Ishikawa (cell line): ENCODE data around the gene PIK3AP1.

Experiments used
- CEBPB ChIP-seq: IDR thresholded peaks from 2 replicates; pipeline ENCODE4 v1.6.1; 2012
- CREB1 ChIP-seq: IDR thresholded peaks from 2 replicates; pipeline ENCODE4 v1.6.1; 2012; ENCODE audit warnings: low read depth
- EGR1 ChIP-seq: IDR thresholded peaks from 2 replicates; pipeline ENCODE4 v1.6.1; 2012
- EP300 ChIP-seq: IDR thresholded peaks from 2 replicates; pipeline ENCODE4 v1.6.1; 2012; ENCODE audit warnings: borderline replicate concordance
- FOXM1 ChIP-seq: IDR thresholded peaks from 2 replicates; pipeline ENCODE4 v1.6.1; 2012; ENCODE audit warnings: low read depth, borderline replicate concordance
- RAD21 ChIP-seq: IDR thresholded peaks from 2 replicates; pipeline ENCODE4 v1.6.1; 2012; ENCODE audit warnings: low read depth
- REST ChIP-seq: IDR thresholded peaks from 2 replicates; pipeline ENCODE4 v1.6.1; 2012; ENCODE audit warnings: low read depth, mild to moderate bottlenecking
- TAF1 ChIP-seq: IDR thresholded peaks from 2 replicates; pipeline ENCODE4 v1.6.1; 2012; ENCODE audit warnings: low read depth, mild to moderate bottlenecking
- TCF12 ChIP-seq: IDR thresholded peaks from 2 replicates; pipeline ENCODE4 v1.6.1; 2012; ENCODE audit warnings: low read depth
- TEAD4 ChIP-seq: IDR thresholded peaks from 2 replicates; pipeline ENCODE4 v1.6.1; 2012
- YY1 ChIP-seq: IDR thresholded peaks from 2 replicates; pipeline ENCODE4 v1.6.1; 2012; ENCODE audit warnings: low read depth
- ZBTB7A ChIP-seq: IDR thresholded peaks from 2 replicates; pipeline ENCODE4 v1.6.1; 2012; ENCODE audit warnings: low read depth
- TF ChIP-seq, protein P1 (sequence below): IDR thresholded peaks from 2 replicates; pipeline ENCODE4 v1.6.1; 2012

- no peak for TF ChIP-seq RAD21
- TF ChIP-seq TCF12: no peak
- no peak for TF ChIP-seq TAF1
- TF ChIP-seq EP300: no peak
- no peak for TF ChIP-seq ZBTB7A
- TF ChIP-seq, protein P1, sequence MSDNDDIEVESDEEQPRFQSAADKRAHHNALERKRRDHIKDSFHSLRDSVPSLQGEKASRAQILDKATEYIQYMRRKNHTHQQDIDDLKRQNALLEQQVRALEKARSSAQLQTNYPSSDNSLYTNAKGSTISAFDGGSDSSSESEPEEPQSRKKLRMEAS: no peak
- no peak for TF ChIP-seq REST
- no peak for TF ChIP-seq CREB1
- no peak for TF ChIP-seq CEBPB
- no peak for TF ChIP-seq TEAD4
- TF ChIP-seq YY1: no peak
- TF ChIP-seq EGR1: no peak
- TF ChIP-seq FOXM1: no peak
These were observed 63.5 kb downstream of the PIK3AP1 start for GRCh38 chr10:96656839-96657238.
